ENCODE results near the gene GRK4.
"Not testable (repeated sequence)": the region's sequence is repeated elsewhere in the genome, so short reads cannot be mapped to it uniquely, and the experiment has no call there.

Gene GRK4

GRCh38 chr4:2958446-2958845 lies 4.9 kb upstream of the GRK4 start:
- DNase-seq (ENCODE audit: low read depth), result no peak

GRCh38 chr4:2960450-2960849 lies 2.9 kb upstream of the GRK4 start:
- DNase-seq (ENCODE audit: low read depth), result not testable (repeated sequence)

GRCh38 chr4:2961421-2961810 lies 2.0 kb upstream of the GRK4 start:
- no peak for DNase-seq (ENCODE audit: low read depth)

GRCh38 chr4:2961811-2962441 lies 1.4 kb upstream of the GRK4 start:
- DNase-seq (ENCODE audit: low read depth), result no peak

- no peak for DNase-seq (ENCODE audit: low read depth)
Measured at GRCh38 chr4:2962614-2963174, 677 bp upstream of the GRK4 start.

- no peak for DNase-seq (ENCODE audit: low read depth)
Measured at GRCh38 chr4:2963966-2964471, 648 bp downstream of the GRK4 start.

GRCh38 chr4:2964706-2965258 lies 1.4 kb downstream of the GRK4 start:
- DNase-seq (ENCODE audit: low read depth), result no peak

- DNase-seq (ENCODE audit: low read depth), result no peak
Measured at GRCh38 chr4:2965262-2965661, 1.9 kb downstream of the GRK4 start.

- DNase-seq (ENCODE audit: low read depth), result no peak
Measured at GRCh38 chr4:2968381-2968780, 5.0 kb downstream of the GRK4 start.

GRCh38 chr4:2971275-2971674 lies 7.9 kb downstream of the GRK4 start:
- no peak for DNase-seq (ENCODE audit: low read depth)

- DNase-seq (ENCODE audit: low read depth), result no peak
Measured at GRCh38 chr4:2977211-2978088, 14.1 kb downstream of the GRK4 start.

GRCh38 chr4:2981256-2981819 lies 18.0 kb downstream of the GRK4 start:
- no peak for DNase-seq (ENCODE audit: low read depth)

GRCh38 chr4:2982012-2982411 lies 18.6 kb downstream of the GRK4 start:
- no peak for DNase-seq (ENCODE audit: low read depth)

- DNase-seq (ENCODE audit: low read depth), result not testable (repeated sequence)
Measured at GRCh38 chr4:2983715-2984114, 20.3 kb downstream of the GRK4 start.

GRCh38 chr4:2991243-2991642 lies 27.9 kb downstream of the GRK4 start:
- DNase-seq (ENCODE audit: low read depth), result no peak

GRCh38 chr4:2994917-2995316 lies 31.5 kb downstream of the GRK4 start:
- DNase-seq (ENCODE audit: low read depth), result no peak

GRCh38 chr4:2995546-2996265 lies 32.3 kb downstream of the GRK4 start:
- DNase-seq (ENCODE audit: low read depth), result no peak

- no peak for DNase-seq (ENCODE audit: low read depth)
Measured at GRCh38 chr4:2996415-2996814, 33.0 kb downstream of the GRK4 start.

GRCh38 chr4:3007724-3008123 lies 44.4 kb downstream of the GRK4 start:
- DNase-seq (ENCODE audit: low read depth), result no peak

- DNase-seq (ENCODE audit: low read depth), result no peak
Measured at GRCh38 chr4:3009422-3009821, 46.1 kb downstream of the GRK4 start.

- DNase-seq (ENCODE audit: low read depth), result no peak
Measured at GRCh38 chr4:3010577-3010976, 47.2 kb downstream of the GRK4 start.

GRCh38 chr4:3010998-3011397 lies 47.6 kb downstream of the GRK4 start:
- no peak for DNase-seq (ENCODE audit: low read depth)
